Caco-2 (cell line): ENCODE measurements around the gene GLI2. TPM values are rescaled to one million over a fixed set of nuclear protein-coding genes. Genes with fewer than 3 reads are reported as not detected.

Experiments used
- BruUV-seq: library from RNA; stranded (reverse); fragments of 400-500 nt; replicated peaks from 2 replicates; lab custom pipeline; 2021; lab: Mats Ljungman, UMichigan
- CTCF ChIA-PET: fragments of 300-600 bp; sonication (Branson Sonifier 250); formaldehyde crosslinking; loops from one replicate; lab custom pipeline; 2022; ENCODE audit warnings: antibody characterized with exemption; lab: Charles Lee
- POLR2A ChIA-PET: fragments of 300-600 bp; sonication (Branson Sonifier 250); formaldehyde crosslinking; loops from one replicate; lab custom pipeline; 2022; ENCODE audit warnings: antibody characterized with exemption; lab: Charles Lee
- DNase-seq, 2 experiments: peaks; one replicate each; pipeline versions ENCODE4 v3.0.0 to v3.0.0-alpha.2; 2020 to 2022
- H3K27me3 ChIP-seq: replicated peaks from 2 replicates; pipeline ENCODE4 v1.6.0; 2011; ENCODE audit warnings: low read length; ENCODE audit not compliant: control insufficient read depth, insufficient read depth
- H3K36me3 ChIP-seq: 2 replicates; pipeline ENCODE4 v1.5.1; 2011; ENCODE audit warnings: low read length; ENCODE audit not compliant: control insufficient read depth, insufficient read depth
- H3K4me1 ChIP-seq: fragments of 250-450 bp; sonication (Bioruptor Pico); 2 replicates; pipeline ENCODE4 v1.5.1; 2020; ENCODE audit warnings: mild to moderate bottlenecking
- H3K4me3 ChIP-seq: 2 replicates; pipeline ENCODE4 v1.5.1; 2011; ENCODE audit warnings: low read depth, mild to moderate bottlenecking, control low read depth, low read length
- H3K9me3 ChIP-seq: fragments of 250-450 bp; sonication (Bioruptor Pico); 2 replicates; pipeline ENCODE4 v1.5.1; 2020; ENCODE audit warnings: mild to moderate bottlenecking, moderate library complexity
- H3K27ac Mint-ChIP-seq: one replicate; pipeline ENCODE4 v1.8.0; 2022; ENCODE audit warnings: mixed read lengths; ENCODE audit not compliant: unreplicated experiment
- H3K27me3 Mint-ChIP-seq: one replicate; pipeline ENCODE4 v1.8.0; 2022; ENCODE audit warnings: mixed read lengths; ENCODE audit not compliant: insufficient read depth, unreplicated experiment
- H3K36me3 Mint-ChIP-seq: one replicate; pipeline ENCODE4 v1.8.0; 2022; ENCODE audit warnings: mild to moderate bottlenecking, mixed read lengths; ENCODE audit not compliant: insufficient read depth, unreplicated experiment
- H3K4me1 Mint-ChIP-seq: one replicate; pipeline ENCODE4 v1.8.0; 2022; ENCODE audit warnings: low read depth, mixed read lengths; ENCODE audit not compliant: unreplicated experiment
- H3K4me3 Mint-ChIP-seq: one replicate; pipeline ENCODE4 v1.8.0; 2022; ENCODE audit warnings: mild to moderate bottlenecking, moderate library complexity, mixed read lengths; ENCODE audit not compliant: unreplicated experiment
- H3K9me3 Mint-ChIP-seq: one replicate; pipeline ENCODE4 v1.8.0; 2022; ENCODE audit warnings: mixed read lengths; ENCODE audit not compliant: unreplicated experiment
- CTCF ChIP-seq, 2 experiments: fragments of 200-600 bp in 1 of 2; IDR thresholded peaks; 1 replicate in 1 of 2; 2 replicates in 1 of 2; pipeline versions ENCODE4 v1.5.1 to v1.8.0; 2011 to 2022; ENCODE audit warnings: antibody characterized with exemption in 1 of 2, control low read depth in 1 of 2, inconsistent platforms in 1 of 2, low read depth in 1 of 2, low read length in 1 of 2, mild to moderate bottlenecking in 1 of 2, moderate library complexity in 1 of 2; ENCODE audit not compliant: insufficient read depth in 1 of 2, severe bottlenecking in 1 of 2, unreplicated experiment in 1 of 2
- intact Hi-C: fragments of 100-400 bp; cut with micrococcal nuclease; formaldehyde crosslinking; loops from one replicate; pipeline ENCODE4 v1.10.0; 2022; ENCODE audit not compliant: unreplicated experiment
- total RNA-seq: library from RNA; stranded (reverse); gene quantifications from 2 replicates; pipeline ENCODE4 v1.2.3, GENCODE V29; 2022

Gene GLI2
- total RNA-seq, 1 experiment from 2014 or later: 0.70 TPM

- no peaks in the 10 kb centered on the region for H3K9me3 Mint-ChIP-seq
- H3K27me3 ChIP-seq: no peaks in the 10 kb centered on the region
- POLR2A ChIA-PET: no interaction called here
Observed at GRCh38 chr2:120769787-120770120, 34.1 kb downstream of the GLI2 start.

GRCh38 chr2:120770176-120770575 is 34.5 kb downstream of the GLI2 start:
- H3K27ac Mint-ChIP-seq: no peak overlapping the region
- no peak for TF ChIP-seq CTCF (IDR thresholded peaks at IDR 0.05; ENCODE audit: insufficient read depth in 1 of 2, low read depth in 1 of 2, low read length in 1 of 2, severe bottlenecking in 1 of 2, unreplicated experiment in 1 of 2)
- no peaks in the 10 kb centered on the region for H3K36me3 Mint-ChIP-seq
- H3K27me3 Mint-ChIP-seq: no peaks in the 10 kb centered on the region
- H3K4me3 ChIP-seq: no peak overlapping the region
- peaks cover 15% of the 10 kb centered on the region for H3K4me1 Mint-ChIP-seq
- intact Hi-C loops: no loop called here
- CTCF ChIA-PET: no interaction called here
- POLR2A ChIA-PET: no interaction called here
- no peaks in the 10 kb centered on the region for H3K9me3 Mint-ChIP-seq
- H3K4me1 ChIP-seq: peaks cover 15% of the 10 kb centered on the region
- H3K9me3 ChIP-seq: no peaks in the 10 kb centered on the region
- no peaks in the 10 kb centered on the region for H3K27me3 ChIP-seq
- BruUV-seq: no TSS peak
- no peak overlapping the region for H3K4me3 Mint-ChIP-seq
- DNase-seq: no peak
- no peaks in the 10 kb centered on the region for H3K36me3 ChIP-seq

More at GRCh38 chr2:120769787-120770120, 34.1 kb downstream of the GLI2 start:
- H3K27ac Mint-ChIP-seq: no peak overlapping the region
- CTCF ChIA-PET: no interaction called here
- H3K27me3 Mint-ChIP-seq: no peaks in the 10 kb centered on the region
- H3K36me3 Mint-ChIP-seq: no peaks in the 10 kb centered on the region
- DNase-seq: no peak
- Histone ChIP-seq H3K36me3 (no peaks in the 10 kb centered on the region), H3K4me3 (no peak overlapping the region), H3K9me3 (no peaks in the 10 kb centered on the region), H3K4me1 (peaks cover 16% of the 10 kb centered on the region)
- intact Hi-C loops: no loop called here
- no peak for TF ChIP-seq CTCF (IDR thresholded peaks at IDR 0.05; ENCODE audit: insufficient read depth in 1 of 2, low read depth in 1 of 2, low read length in 1 of 2, severe bottlenecking in 1 of 2, unreplicated experiment in 1 of 2)
- H3K4me3 Mint-ChIP-seq: no peak overlapping the region
- H3K4me1 Mint-ChIP-seq: peaks cover 15% of the 10 kb centered on the region
- BruUV-seq: no TSS peak

GRCh38 chr2:120770641-120771040 is 35.0 kb downstream of the GLI2 start:
- Histone ChIP-seq H3K36me3 (no peaks in the 10 kb centered on the region), H3K4me3 (no peak overlapping the region), H3K9me3 (no peaks in the 10 kb centered on the region), H3K27me3 (no peaks in the 10 kb centered on the region), H3K4me1 (peaks cover 10% of the 10 kb centered on the region)
- Mint-ChIP-seq H3K36me3 (no peaks in the 10 kb centered on the region), H3K4me3 (no peak overlapping the region), H3K4me1 (peaks cover 12% of the 10 kb centered on the region), H3K27me3 (no peaks in the 10 kb centered on the region), H3K27ac (no peak overlapping the region), H3K9me3 (no peaks in the 10 kb centered on the region)
- ChIA-PET POLR2A (no interaction called here), CTCF (no interaction called here)
- intact Hi-C loops: no loop called here
- no TSS peak for BruUV-seq
- DNase-seq: no peak
- no peak for TF ChIP-seq CTCF (IDR thresholded peaks at IDR 0.05; ENCODE audit: insufficient read depth in 1 of 2, low read depth in 1 of 2, low read length in 1 of 2, severe bottlenecking in 1 of 2, unreplicated experiment in 1 of 2)
